ENCODE measurements around the gene MDN1. TPM values are rescaled to one million over a fixed set of nuclear protein-coding genes. Genes with fewer than 3 reads are reported as not detected.

MDN1 gene
- total RNA-seq, 1 experiment from 2014 or later = 53.6 TPM

- POLR2A ChIA-PET = no interaction called here
- CTCF ChIA-PET = no interaction called here
Measured at GRCh38 chr6:89596056-89596455, 223.5 kb downstream of the MDN1 start.

More at GRCh38 chr6:89596056-89596455, 223.5 kb downstream of the MDN1 start:
- H3K27ac ChIP-seq (ENCODE audit: low read depth, low read length) = no peak overlapping the region
- H3K9me3 ChIP-seq (ENCODE audit: control insufficient read depth in 1 of 2, insufficient read depth in 1 of 2, low read depth in 1 of 2, low read length in 2 of 2) = no peaks in the 10 kb centered on the region
- H4K20me1 ChIP-seq (ENCODE audit: insufficient read depth) = no peaks in the 10 kb centered on the region
- no peaks in the 10 kb centered on the region for H3K79me2 ChIP-seq (ENCODE audit: insufficient read depth, low read length)
- no peaks in the 10 kb centered on the region for H3K27me3 ChIP-seq (ENCODE audit: insufficient read depth, low read length)
- DNase-seq (ENCODE audit: low read depth, low spot score) (no peak), ATAC-seq (no peak)
- H2AFZ ChIP-seq (ENCODE audit: low read depth, low read length, poor library complexity, severe bottlenecking) = no peak overlapping the region
- BruUV-seq (replicated peaks) = no TSS peak
- RAD21 ChIA-PET (ENCODE audit: low non-redundant PET in 1 of 2, low total read pairs in 2 of 2, uncharacterized antibody in 2 of 2, unreplicated experiment in 2 of 2) = no interaction called here
- H3K4me2 ChIP-seq (ENCODE audit: low read length) = no peak overlapping the region
- no peaks in the 10 kb centered on the region for H3K36me3 ChIP-seq (ENCODE audit: control insufficient read depth in 1 of 2, insufficient read depth in 2 of 2, low read length in 2 of 2)
- H3K9me2 ChIP-seq (ENCODE audit: insufficient read depth) = no peaks in the 10 kb centered on the region
- H3K9ac ChIP-seq (ENCODE audit: low read length) = no peak overlapping the region
- intact Hi-C loops (cut with micrococcal nuclease) = no loop called here
- no peaks in the 10 kb centered on the region for H3K4me1 ChIP-seq (ENCODE audit: control insufficient read depth in 1 of 2, insufficient read depth in 2 of 2, low read length in 2 of 2)
- H3K4me3 ChIP-seq (replicated peaks in 1 of 2; ENCODE audit: low read depth in 1 of 2, low read length in 2 of 2) = no peak overlapping the region
- no peak for TF ChIP-seq MAX (IDR thresholded peaks at IDR 0.05)
- TF ChIP-seq CTCF (IDR thresholded peaks at IDR 0.05 in 2 of 3, conservative IDR thresholded peaks at IDR 0.05 in 1 of 3; ENCODE audit: borderline replicate concordance in 1 of 3, insufficient read depth in 1 of 3, low read depth in 2 of 3, low read length in 2 of 3) = no peak
- no peak for TF ChIP-seq TCF7L2 (IDR thresholded peaks at IDR 0.05; ENCODE audit: borderline replicate concordance, extremely low read depth, insufficient read depth, insufficient read length)
- TF ChIP-seq EGR1 (IDR thresholded peaks at IDR 0.05; ENCODE audit: low read depth) = no peak
- TF ChIP-seq EZH2 (IDR thresholded peaks at IDR 0.05) = no peak
- TF ChIP-seq ZBTB33 (IDR thresholded peaks at IDR 0.05; ENCODE audit: extremely low read depth, insufficient replicate concordance, low read length) = no peak
- TF ChIP-seq REST (IDR thresholded peaks at IDR 0.05; ENCODE audit: low read depth) = no peak
- TF ChIP-seq ELF1 (IDR thresholded peaks at IDR 0.05; ENCODE audit: borderline replicate concordance, low read depth) = no peak
- no peak for TF ChIP-seq POLR2A (IDR thresholded peaks at IDR 0.05; ENCODE audit: borderline replicate concordance, extremely low read depth, insufficient read depth, insufficient read length)
